ENCODE data around the gene STAC2. TPM values are rescaled to one million over a fixed set of nuclear protein-coding genes. Genes with fewer than 3 reads are reported as not detected.
"Not testable (repeated sequence)": the region's sequence is repeated elsewhere in the genome, so short reads cannot be mapped to it uniquely, and the experiment has no call there.

The STAC2 gene
- polyA plus RNA-seq, 1 experiment, result not detected

- DNase-seq (ENCODE audit: low read depth, low spot score), result no peak
- TF ChIP-seq, protein P1, sequence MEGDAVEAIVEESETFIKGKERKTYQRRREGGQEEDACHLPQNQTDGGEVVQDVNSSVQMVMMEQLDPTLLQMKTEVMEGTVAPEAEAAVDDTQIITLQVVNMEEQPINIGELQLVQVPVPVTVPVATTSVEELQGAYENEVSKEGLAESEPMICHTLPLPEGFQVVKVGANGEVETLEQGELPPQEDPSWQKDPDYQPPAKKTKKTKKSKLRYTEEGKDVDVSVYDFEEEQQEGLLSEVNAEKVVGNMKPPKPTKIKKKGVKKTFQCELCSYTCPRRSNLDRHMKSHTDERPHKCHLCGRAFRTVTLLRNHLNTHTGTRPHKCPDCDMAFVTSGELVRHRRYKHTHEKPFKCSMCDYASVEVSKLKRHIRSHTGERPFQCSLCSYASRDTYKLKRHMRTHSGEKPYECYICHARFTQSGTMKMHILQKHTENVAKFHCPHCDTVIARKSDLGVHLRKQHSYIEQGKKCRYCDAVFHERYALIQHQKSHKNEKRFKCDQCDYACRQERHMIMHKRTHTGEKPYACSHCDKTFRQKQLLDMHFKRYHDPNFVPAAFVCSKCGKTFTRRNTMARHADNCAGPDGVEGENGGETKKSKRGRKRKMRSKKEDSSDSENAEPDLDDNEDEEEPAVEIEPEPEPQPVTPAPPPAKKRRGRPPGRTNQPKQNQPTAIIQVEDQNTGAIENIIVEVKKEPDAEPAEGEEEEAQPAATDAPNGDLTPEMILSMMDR (IDR thresholded peaks at IDR 0.05; ENCODE audit: low read depth, low read length), result no peak
- peaks cover 30% of the 10 kb centered on the region for H3K27me3 ChIP-seq (ENCODE audit: control insufficient read depth, insufficient read depth, low read length)
- POLR2A ChIA-PET, result interaction anchor here (0.6 kb wide), 1 partner anchor 16 kb away, joined by 3 read pairs; no protein-coding TSS in a partner anchor
- no peak overlapping the region for H3K27ac ChIP-seq (ENCODE audit: low read depth, low read length)
- peaks cover 4% of the 10 kb centered on the region; the same call in 1 of the 2 replicates for H3K9me3 ChIP-seq (ENCODE audit: control insufficient read depth, insufficient read depth, low read length)
- no peak overlapping the region for H3K4me3 ChIP-seq (ENCODE audit: low read depth, low read length)
- CTCF ChIA-PET, result no interaction called here
Measured at GRCh38 chr17:39169518-39169917, 56.2 kb downstream of the STAC2 start.

DNA sequence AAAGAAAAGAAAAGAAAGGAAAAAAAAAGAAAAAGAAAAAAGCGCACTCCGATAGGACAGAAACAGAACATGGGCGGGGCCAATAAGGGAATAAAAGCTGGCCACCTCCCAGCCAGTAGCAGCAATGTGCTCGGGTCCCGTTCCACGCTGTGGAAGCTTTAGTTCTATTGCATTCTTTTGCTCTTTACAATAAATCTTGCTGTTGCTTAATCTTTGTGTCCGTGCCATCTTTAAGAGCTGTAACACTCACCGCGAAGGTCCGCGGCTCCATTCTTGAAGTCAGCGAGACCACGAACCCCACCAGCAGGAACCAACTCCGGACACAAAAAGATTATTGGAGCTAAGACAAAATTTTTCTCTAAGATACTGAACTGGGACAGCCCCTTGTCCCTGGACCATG, 56.6 kb downstream of the STAC2 start:
- ChIA-PET POLR2A (no interaction called here), CTCF (no interaction called here)
- Histone ChIP-seq H3K27ac (ENCODE audit: low read depth, low read length) (no peak overlapping the region), H3K27me3 (ENCODE audit: control insufficient read depth, insufficient read depth, low read length) (peaks cover 32% of the 10 kb centered on the region), H3K9me3 (ENCODE audit: control insufficient read depth, insufficient read depth, low read length) (peaks cover 4% of the 10 kb centered on the region; the same call in 1 of the 2 replicates), H3K4me3 (ENCODE audit: low read depth, low read length) (no peak overlapping the region)
- no peak for DNase-seq (ENCODE audit: low read depth, low spot score)
- TF ChIP-seq, protein P1 (IDR thresholded peaks at IDR 0.05; ENCODE audit: low read depth, low read length), result no peak

GRCh38 chr17:39168503-39168902, 57.2 kb downstream of the STAC2 start:
- H3K4me3 ChIP-seq (ENCODE audit: low read depth, low read length); POLR2A ChIA-PET; DNase-seq (ENCODE audit: low read depth, low spot score); H3K27ac ChIP-seq (ENCODE audit: low read depth, low read length); CTCF ChIA-PET; H3K9me3 ChIP-seq (ENCODE audit: control insufficient read depth, insufficient read depth, low read length): not testable (repeated sequence)
- peaks cover 32% of the 10 kb centered on the region for H3K27me3 ChIP-seq (ENCODE audit: control insufficient read depth, insufficient read depth, low read length)

- ChIA-PET CTCF (interaction anchor here (0.6 to 3.8 kb wide), 4 partner anchors 8 to 482 kb away, joined by 3 to 54 read pairs (median 14); no protein-coding TSS in a partner anchor), POLR2A (interaction anchor here (0.6 kb wide), 1 partner anchor 1297 kb away, joined by 3 read pairs; no protein-coding TSS in a partner anchor)
- peaks cover 4% of the 10 kb centered on the region; the same call in 1 of the 2 replicates for H3K9me3 ChIP-seq (ENCODE audit: control insufficient read depth, insufficient read depth, low read length)
- H3K27me3 ChIP-seq (ENCODE audit: control insufficient read depth, insufficient read depth, low read length), result peaks cover 32% of the 10 kb centered on the region
- no peak overlapping the region for H3K4me3 ChIP-seq (ENCODE audit: low read depth, low read length)
- H3K27ac ChIP-seq (ENCODE audit: low read depth, low read length), result no peak overlapping the region
- no peak for DNase-seq (ENCODE audit: low read depth, low spot score)
- TF ChIP-seq, protein P1 (IDR thresholded peaks at IDR 0.05; ENCODE audit: low read depth, low read length), result no peak
Measured at GRCh38 chr17:39167476-39167875, 58.3 kb downstream of the STAC2 start.

GRCh38 chr17:39166437-39167335, 59.1 kb downstream of the STAC2 start:
- no peak overlapping the region for H3K4me3 ChIP-seq (ENCODE audit: low read depth, low read length)
- TF ChIP-seq, protein P1 (IDR thresholded peaks at IDR 0.05; ENCODE audit: low read depth, low read length), result no peak
- peaks cover 4% of the 10 kb centered on the region; the same call in 1 of the 2 replicates for H3K9me3 ChIP-seq (ENCODE audit: control insufficient read depth, insufficient read depth, low read length)
- no peak overlapping the region for H3K27ac ChIP-seq (ENCODE audit: low read depth, low read length)
- POLR2A ChIA-PET, result no interaction called here
- peaks cover 32% of the 10 kb centered on the region for H3K27me3 ChIP-seq (ENCODE audit: control insufficient read depth, insufficient read depth, low read length)
- CTCF ChIA-PET, result interaction anchor here (0.5 to 3.8 kb wide), 6 partner anchors 9 to 266 kb away, joined by 3 to 54 read pairs (median 15); no protein-coding TSS in a partner anchor
- DNase-seq (ENCODE audit: low read depth, low spot score), result no peak
